Measurements from ENCODE around the gene MOK. TPM values are rescaled to one million over a fixed set of nuclear protein-coding genes. Genes with fewer than 3 reads are reported as not detected.
"Not testable (repeated sequence)": the region's sequence is repeated elsewhere in the genome, so short reads cannot be mapped to it uniquely, and the experiment has no call there.

MOK gene
- total RNA-seq, 4 donors from 2014 or later, result 13.0 to 25.4 (median 17.0) TPM

DNA sequence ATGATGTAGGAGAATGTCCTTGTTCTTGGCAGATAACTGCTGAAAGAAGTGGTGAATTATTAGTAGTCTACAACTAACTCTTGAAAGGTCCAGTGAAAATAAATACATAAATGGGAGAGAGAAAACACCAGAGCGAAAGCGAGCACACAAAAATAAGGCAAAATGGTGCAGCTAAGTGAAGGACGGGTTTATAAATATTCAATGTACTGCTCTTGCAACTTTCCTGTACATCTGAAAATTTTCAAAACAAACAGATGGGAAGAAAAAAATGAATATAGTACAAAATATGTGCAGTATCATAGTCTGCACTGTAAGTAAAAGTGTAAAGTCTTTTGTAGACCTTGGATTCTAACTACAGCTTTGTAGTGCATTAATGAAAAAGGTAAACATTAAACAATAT is 1.3 kb downstream of the MOK start:
- 98% methylated on average over 3 of the region's 3 CpGs for WGBS
- no peaks in the 10 kb centered on the region for H3K27me3 ChIP-seq
- TF ChIP-seq POLR2AphosphoS5 (IDR thresholded peaks at IDR 0.05) (no peak), POLR2A (IDR thresholded peaks at IDR 0.05) (no peak), EP300 (IDR thresholded peaks at IDR 0.05) (no peak)
- TF ChIP-seq, protein P1, sequence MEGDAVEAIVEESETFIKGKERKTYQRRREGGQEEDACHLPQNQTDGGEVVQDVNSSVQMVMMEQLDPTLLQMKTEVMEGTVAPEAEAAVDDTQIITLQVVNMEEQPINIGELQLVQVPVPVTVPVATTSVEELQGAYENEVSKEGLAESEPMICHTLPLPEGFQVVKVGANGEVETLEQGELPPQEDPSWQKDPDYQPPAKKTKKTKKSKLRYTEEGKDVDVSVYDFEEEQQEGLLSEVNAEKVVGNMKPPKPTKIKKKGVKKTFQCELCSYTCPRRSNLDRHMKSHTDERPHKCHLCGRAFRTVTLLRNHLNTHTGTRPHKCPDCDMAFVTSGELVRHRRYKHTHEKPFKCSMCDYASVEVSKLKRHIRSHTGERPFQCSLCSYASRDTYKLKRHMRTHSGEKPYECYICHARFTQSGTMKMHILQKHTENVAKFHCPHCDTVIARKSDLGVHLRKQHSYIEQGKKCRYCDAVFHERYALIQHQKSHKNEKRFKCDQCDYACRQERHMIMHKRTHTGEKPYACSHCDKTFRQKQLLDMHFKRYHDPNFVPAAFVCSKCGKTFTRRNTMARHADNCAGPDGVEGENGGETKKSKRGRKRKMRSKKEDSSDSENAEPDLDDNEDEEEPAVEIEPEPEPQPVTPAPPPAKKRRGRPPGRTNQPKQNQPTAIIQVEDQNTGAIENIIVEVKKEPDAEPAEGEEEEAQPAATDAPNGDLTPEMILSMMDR (IDR thresholded peaks at IDR 0.05), result no peak
- no peaks in the 10 kb centered on the region for H3K36me3 ChIP-seq
- H3K4me3 ChIP-seq, result no peak overlapping the region
- H3K4me1 ChIP-seq, result peaks cover 14% of the 10 kb centered on the region
- H3K27ac ChIP-seq, result no peak overlapping the region
- no peaks in the 10 kb centered on the region for H3K9me3 ChIP-seq
- DNase-seq (ENCODE audit: low spot score in 2 of 2), result no peak

DNA sequence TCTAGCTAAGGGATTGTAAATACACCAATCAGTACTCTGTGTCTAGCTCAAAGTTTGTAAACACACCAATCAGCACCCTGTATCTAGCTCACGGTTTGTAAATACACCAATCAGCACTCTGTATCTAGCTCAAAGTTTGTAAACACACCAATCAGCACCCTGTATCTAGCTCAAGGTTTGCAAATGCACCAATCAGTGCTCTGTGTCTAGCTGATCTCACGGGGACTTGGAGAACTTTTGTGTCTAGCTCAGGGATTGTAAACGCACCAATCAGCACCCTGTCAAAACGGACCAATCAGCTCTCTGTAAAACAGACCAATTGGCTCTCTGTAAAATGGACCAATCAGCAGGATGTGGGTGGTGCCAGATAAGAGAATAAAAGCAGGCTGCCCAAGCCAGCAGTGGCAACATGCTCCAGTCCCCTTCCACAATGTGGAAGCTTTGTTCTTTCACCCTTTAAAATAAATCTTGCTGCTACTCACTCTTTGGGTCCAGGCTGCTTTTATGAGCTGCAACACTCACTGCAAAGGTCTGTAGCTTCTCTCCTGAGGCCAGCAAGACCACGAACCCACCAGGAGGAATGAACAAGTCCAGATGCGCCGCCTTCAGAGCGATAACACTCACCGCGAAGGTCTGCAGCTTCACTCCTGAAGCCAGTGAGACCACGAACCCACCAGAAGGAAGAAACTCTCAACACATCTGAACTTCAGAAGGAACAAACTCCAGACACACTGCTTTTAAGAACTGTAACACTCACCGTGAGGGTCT is 6.5 kb downstream of the MOK start:
- H3K27ac ChIP-seq, H3K9me3 ChIP-seq, H3K4me3 ChIP-seq, H3K36me3 ChIP-seq, H3K27me3 ChIP-seq, H3K4me1 ChIP-seq: not testable (repeated sequence)
- WGBS, result 95% methylated on average over 12 of the region's 12 CpGs
- DNase-seq (ENCODE audit: low spot score in 2 of 2), result peak in 1 of 2 donors; percentile 2

DNA sequence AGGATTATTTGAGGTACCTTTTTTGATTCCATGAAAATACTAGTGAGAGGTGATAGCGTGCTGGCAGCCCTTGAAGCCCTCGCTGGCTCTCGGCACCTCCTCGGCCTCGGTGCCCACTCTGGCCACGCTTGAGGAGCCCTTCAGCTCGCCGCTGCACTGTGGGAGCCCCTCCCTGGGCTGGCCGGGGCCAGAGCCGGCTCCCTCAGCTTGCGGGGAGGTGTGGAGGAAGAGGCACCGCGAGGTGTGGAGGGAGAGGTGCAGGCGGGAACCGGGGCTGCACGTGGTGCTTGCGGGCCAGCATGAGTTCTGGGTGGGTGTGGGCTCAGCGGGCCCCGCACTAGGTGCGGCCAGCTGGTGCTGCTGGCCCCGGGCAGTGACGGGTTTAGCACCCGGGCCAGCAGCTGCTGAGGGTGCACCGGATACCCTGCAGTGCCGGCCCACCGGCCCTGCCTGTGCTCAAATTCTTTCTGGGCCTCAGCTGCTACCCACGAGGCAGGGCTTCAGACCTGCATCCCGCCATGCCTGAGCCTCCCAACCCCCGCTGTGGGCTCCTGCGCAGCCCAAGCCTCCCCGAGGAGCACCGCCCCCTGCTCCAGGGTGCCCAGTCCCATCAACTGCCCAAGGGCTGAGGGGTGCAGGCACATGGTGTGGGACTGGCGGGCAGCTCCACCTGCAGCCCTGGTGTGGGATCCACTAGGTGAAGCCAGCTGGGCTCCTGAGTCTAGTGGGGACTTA is 7.4 kb downstream of the MOK start:
- Histone ChIP-seq H3K4me3 (no peak overlapping the region), H3K9me3 (no peaks in the 10 kb centered on the region), H3K27me3 (no peaks in the 10 kb centered on the region), H3K36me3 (no peaks in the 10 kb centered on the region), H3K4me1 (no peaks in the 10 kb centered on the region), H3K27ac (no peak overlapping the region)
- DNase-seq (ENCODE audit: low spot score in 2 of 2), result peak; percentile 51 to 67
- TF ChIP-seq, protein P1 (IDR thresholded peaks at IDR 0.05), result no peak
- TF ChIP-seq POLR2AphosphoS5 (IDR thresholded peaks at IDR 0.05), result no peak
- WGBS, result 96% methylated on average over 25 of the region's 33 CpGs

DNA sequence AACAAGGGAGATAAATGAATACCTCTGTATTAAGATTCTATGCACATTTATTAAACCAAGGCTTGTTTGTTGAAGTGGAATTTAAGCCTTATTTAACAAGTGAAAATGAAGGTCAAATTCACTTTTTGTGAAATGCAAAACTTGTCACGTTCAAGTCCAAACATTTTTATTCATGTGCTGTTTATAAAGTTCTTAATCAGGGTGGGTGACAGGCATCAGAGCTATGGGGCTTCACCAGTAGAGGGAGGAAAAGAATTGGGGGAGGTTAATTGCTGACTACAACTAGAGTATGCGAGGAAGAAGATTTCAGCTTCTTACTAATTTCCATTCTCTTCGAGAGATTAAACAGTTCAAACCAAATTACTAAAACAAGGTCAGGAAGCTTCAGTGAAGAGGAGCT is 9.7 kb downstream of the MOK start:
- H3K36me3 ChIP-seq, result no peaks in the 10 kb centered on the region
- H3K27ac ChIP-seq, result no peak overlapping the region
- WGBS, result 69% methylated on average over 3 of the region's 3 CpGs
- H3K4me3 ChIP-seq, result no peak overlapping the region
- H3K9me3 ChIP-seq, result no peaks in the 10 kb centered on the region
- H3K4me1 ChIP-seq, result no peaks in the 10 kb centered on the region
- DNase-seq (ENCODE audit: low spot score in 2 of 2), result no peak
- H3K27me3 ChIP-seq, result no peaks in the 10 kb centered on the region
- TF ChIP-seq EP300 (IDR thresholded peaks at IDR 0.05) (no peak), POLR2AphosphoS5 (IDR thresholded peaks at IDR 0.05) (no peak)

DNA sequence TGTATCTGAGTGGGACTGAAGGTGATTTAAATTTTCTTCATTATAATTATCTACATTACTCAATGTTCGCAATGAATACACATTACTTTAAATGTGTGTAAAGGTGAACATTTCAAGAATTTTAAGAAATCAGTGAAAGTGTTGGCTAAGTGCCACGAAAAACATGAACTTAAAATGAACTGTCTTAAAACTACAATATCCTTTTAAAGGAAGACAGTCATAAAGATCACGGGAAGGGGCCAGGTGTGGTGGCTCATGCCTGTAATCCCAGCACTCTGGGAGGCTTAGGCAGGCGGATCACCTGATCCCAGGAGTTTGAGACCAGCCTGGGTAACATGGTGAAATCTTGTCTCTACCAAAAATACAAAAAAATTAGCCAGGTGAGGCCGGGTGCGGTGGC is 11.2 kb downstream of the MOK start:
- no peaks in the 10 kb centered on the region for H3K4me1 ChIP-seq
- H3K27me3 ChIP-seq, result no peaks in the 10 kb centered on the region
- no peak overlapping the region for H3K4me3 ChIP-seq
- H3K27ac ChIP-seq, result no peak overlapping the region
- 89% methylated on average over 6 of the region's 6 CpGs for WGBS
- TF ChIP-seq POLR2A (IDR thresholded peaks at IDR 0.05) (no peak), POLR2AphosphoS5 (IDR thresholded peaks at IDR 0.05) (no peak), EP300 (IDR thresholded peaks at IDR 0.05) (no peak)
- TF ChIP-seq, protein P1 (IDR thresholded peaks at IDR 0.05), result no peak
- no peaks in the 10 kb centered on the region for H3K36me3 ChIP-seq
- H3K9me3 ChIP-seq, result no peaks in the 10 kb centered on the region
- DNase-seq (ENCODE audit: low spot score in 2 of 2), result no peak

DNA sequence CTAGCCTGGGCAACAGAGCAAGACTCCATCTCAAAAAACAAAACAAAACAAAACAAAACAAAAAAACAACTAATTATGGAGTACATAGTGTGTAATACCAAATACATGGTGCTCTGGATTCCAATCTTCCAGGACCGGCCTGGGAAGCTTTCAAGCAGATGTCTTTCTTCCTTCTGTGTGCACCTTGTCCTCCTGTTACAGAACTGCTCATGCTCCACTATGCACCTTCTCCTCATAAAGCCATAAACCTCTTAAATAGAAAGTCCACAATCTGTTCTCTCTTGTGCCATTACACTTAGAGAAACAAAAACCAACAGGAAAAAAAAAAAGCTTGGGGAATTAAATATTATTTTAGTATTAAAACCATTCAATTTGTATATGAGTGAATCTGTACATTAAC is 12.5 kb downstream of the MOK start:
- Histone ChIP-seq H3K4me3 (no peak overlapping the region), H3K36me3 (no peaks in the 10 kb centered on the region), H3K9me3 (no peaks in the 10 kb centered on the region), H3K4me1 (no peaks in the 10 kb centered on the region), H3K27ac (no peak overlapping the region), H3K27me3 (no peaks in the 10 kb centered on the region)
- 94% methylated on average over 1 of the region's 1 CpG for WGBS
- TF ChIP-seq POLR2AphosphoS5 (IDR thresholded peaks at IDR 0.05) (no peak), POLR2A (IDR thresholded peaks at IDR 0.05) (no peak), EP300 (IDR thresholded peaks at IDR 0.05) (no peak)
- TF ChIP-seq, protein P1 (IDR thresholded peaks at IDR 0.05), result no peak
- DNase-seq (ENCODE audit: low spot score in 2 of 2), result no peak
